Smooth muscle cell of the brain vasculature (primary cell): ENCODE results near the gene XRCC6.
"Not testable (repeated sequence)": the region's sequence is repeated elsewhere in the genome, so short reads cannot be mapped to it uniquely, and the experiment has no call there.

Experiments used
- DNase-seq: peaks from one replicate; pipeline ENCODE4 v3.0.0-alpha.2; 2012; ENCODE audit warnings: low read depth, low spot score

Gene XRCC6

GRCh38 chr22:41598891-41599635, 22.0 kb upstream of the XRCC6 start:
- no peak for DNase-seq

DNA sequence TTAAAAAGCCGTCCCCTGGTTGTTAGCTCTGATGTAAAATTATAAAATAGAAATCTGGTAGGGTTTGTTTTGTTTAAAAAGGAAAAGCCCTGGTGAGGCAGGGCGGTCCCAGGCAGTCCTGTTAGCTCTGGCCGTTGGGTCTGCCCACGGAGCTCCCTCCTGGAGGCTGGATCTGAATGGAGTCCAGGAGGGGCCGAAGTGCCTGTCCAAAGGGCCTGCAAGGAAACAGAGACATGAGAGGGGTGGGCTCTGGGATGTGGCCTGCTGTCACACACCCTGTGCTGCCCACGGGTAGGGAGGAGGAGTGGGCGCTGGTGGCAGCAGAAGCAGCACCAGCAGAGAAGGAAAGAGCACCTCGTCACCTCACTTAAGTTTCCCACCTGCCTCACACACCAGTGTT, 20.1 kb upstream of the XRCC6 start:
- no peak for DNase-seq

GRCh38 chr22:41603873-41604332, 17.2 kb upstream of the XRCC6 start:
- no peak for DNase-seq

DNA sequence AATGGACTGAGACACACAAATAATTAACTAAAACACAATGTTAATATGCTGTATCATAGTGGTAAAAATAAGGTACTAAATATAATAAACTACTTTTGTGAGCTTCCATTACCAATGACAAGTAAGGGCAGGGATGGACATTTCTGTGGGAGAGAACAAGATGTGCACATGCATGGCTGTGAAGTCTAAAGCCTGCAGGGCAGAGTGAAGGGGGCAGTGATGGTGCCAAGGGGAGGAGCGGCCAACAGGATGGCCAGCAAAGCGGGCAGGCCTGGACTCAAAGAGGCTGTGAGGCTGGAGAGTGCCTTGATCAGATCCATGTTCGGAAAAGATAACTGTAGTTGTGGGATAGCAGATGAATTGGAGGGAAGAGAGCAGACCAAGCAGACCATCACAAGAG, 12.7 kb upstream of the XRCC6 start:
- DNase-seq, result no peak

DNA sequence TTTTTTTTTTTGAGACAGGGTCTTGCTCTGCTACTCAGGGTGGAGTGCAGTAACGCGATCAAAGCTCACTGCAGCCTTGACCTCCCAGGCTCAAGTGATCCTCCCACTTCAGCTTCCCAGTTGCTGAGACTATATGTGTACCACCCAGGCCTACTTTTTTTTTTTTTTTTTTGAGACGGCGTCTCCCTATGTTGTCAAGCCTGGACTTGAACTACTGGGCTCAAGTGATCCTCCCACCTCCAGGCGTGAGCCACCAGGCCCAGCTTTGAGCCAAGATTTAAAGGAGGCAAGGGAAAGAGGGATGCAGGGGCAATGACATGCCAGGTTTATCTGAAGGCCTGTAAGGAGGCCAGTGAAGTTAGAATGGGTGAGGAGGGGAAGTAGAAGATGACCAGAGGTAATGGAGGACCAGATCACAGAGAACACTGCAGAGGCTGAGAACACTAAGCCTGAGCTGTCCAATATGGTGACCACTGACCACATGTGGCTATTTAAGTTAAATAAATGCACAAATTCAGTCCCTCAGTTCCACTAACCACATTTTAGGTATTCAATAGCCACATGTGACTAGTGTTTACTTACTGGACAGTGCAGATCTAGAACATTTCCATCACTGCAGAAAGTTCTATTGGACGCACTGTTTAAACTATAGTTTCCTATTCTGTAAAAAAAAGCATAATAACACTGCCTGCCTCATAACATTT, 8.3 kb upstream of the XRCC6 start:
- no peak for DNase-seq

GRCh38 chr22:41613456-41613855, 7.6 kb upstream of the XRCC6 start:
- no peak for DNase-seq

- no peak for DNase-seq
Observed at GRCh38 chr22:41619979-41620588, 1.0 kb upstream of the XRCC6 start.

- no peak for DNase-seq
Observed at GRCh38 chr22:41620589-41621098, 451 bp upstream of the XRCC6 start, which contains the start of gene DESI1. DESI1 (minus strand) TSS chr22:41621043; CDS start chr22:41620839, 204 bp downstream.

DNA sequence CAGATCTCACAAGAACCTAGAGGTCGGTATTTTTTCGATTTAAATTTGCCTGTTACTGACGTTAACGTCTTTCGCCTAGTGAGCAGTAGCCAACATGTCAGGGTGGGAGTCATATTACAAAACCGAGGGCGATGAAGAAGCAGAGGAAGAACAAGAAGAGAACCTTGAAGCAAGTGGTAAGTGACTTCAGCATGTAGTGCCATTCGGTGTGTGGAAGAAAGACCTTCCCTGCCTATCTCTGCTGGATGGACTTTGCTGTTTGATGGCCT, 750 bp downstream of the XRCC6 start:
- no peak for DNase-seq

GRCh38 chr22:41625577-41625976, 4.5 kb downstream of the XRCC6 start:
- DNase-seq, result no peak

GRCh38 chr22:41631115-41631514, 10.0 kb downstream of the XRCC6 start:
- DNase-seq, result not testable (repeated sequence)

DNA sequence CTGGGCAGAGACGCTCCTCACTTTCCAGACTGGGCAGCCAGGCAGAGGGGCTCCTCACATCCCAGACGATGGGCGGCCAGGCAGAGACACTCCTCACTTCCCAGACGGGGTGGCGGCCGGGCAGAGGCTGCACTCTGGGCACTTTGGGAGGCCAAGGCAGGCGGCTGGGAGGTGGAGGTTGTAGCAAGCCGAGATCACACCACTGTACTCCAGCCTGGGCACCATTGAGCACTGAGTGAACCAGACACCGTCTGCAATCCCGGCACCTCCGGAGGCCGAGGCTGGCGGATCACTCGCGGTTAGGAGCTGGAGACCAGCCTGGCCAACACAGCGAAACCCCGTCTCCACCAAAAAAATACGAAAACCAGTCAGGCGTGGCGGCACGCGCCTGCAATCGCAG, 10.5 kb downstream of the XRCC6 start:
- DNase-seq, result not testable (repeated sequence)

GRCh38 chr22:41634610-41635009, 13.5 kb downstream of the XRCC6 start:
- DNase-seq, result not testable (repeated sequence)

- DNase-seq, result no peak
Observed at GRCh38 chr22:41636467-41636866, 15.4 kb downstream of the XRCC6 start.

- not testable (repeated sequence) for DNase-seq
Observed at GRCh38 chr22:41637623-41638022, 16.5 kb downstream of the XRCC6 start.

- no peak for DNase-seq
Observed at GRCh38 chr22:41638124-41638523, 17.0 kb downstream of the XRCC6 start.

DNA sequence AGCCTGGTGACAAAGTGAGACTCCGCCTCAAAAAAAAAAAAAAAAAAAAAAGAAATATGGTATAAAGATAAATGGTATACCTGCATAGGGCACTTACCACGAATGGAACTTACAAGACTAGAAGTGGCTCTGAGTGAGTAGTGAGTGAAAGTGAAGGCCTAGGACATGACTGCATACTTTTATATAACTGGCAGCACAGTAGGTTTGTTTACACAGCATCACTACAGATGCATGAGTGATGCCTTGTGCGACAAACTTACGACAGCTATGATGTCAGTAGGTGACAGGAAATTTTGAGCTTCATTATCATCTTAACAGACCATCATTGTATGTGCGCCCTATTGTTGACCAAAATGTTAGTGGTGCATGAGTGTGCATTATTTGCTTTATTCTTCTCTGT, 17.7 kb downstream of the XRCC6 start:
- DNase-seq, result no peak

DNA sequence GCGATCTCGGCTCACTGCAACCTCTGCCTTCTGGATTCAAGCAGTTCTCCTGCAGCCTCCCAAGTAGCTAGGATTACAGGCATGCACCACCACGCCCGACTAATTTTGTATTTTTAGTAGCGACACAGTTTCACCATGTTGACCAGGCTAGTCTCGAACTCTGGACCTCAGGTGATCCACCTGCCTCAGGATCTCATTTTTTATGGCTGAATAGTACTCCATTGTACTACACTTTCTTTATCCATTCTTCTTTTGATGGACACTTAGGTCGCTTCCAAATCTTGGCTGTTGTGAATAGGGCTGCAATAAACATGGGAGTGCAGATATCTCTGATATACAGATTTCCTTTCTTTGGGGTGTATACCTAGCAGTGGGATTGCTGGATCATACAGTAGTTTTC, 20.8 kb downstream of the XRCC6 start:
- DNase-seq, result no peak

GRCh38 chr22:41642331-41643110, 21.4 kb downstream of the XRCC6 start:
- DNase-seq, result no peak

DNA sequence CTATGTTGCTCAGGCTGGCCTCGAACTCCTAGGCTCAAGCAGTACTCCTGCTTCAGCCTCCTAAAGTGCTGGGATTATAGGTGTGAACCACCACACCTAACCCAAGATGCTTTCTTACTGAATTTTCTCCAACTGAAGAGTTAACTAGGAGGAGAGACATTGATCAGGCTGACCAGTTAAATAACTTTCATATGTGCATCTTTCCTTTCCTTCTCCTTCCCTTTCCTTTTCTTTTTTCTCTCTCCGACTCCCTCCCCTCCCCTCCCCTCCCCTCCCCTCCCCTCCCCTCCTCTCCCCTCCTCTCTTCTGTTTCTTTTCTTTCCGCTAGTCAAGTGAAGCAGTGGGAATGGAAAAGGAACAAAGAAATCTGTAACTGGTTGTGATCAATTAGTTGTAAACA, 26.7 kb downstream of the XRCC6 start:
- DNase-seq, result no peak

GRCh38 chr22:41648432-41648831, 27.3 kb downstream of the XRCC6 start:
- DNase-seq, result no peak

DNA sequence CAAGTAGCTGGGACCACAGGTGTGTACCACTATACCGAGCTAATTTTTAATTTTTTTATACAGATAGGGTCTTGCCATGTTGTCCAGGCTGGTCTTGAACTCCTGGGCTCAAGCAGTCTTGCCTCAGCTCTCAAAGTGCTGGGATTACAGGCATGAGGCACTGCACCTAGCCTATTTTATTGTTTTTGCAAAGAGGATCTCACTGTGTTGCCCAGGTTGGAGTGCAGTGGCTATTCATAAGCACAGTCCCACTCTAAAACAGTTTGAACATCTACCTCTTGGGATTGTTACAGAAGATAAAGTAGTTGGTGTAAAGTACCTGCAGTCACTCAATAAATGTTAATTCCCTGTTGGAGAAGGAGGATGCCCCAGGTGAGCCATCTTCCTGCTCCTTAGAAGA, 29.1 kb downstream of the XRCC6 start:
- DNase-seq, result no peak
